DMS53 (cell line): ENCODE data around the gene ADAM22.
"Not testable (repeated sequence)": the region's sequence is repeated elsewhere in the genome, so short reads cannot be mapped to it uniquely, and the experiment has no call there.

Source experiments
- DNase-seq: peaks from one replicate; lab custom pipeline; 2025; lab: John Stamatoyannopoulos, UW

The ADAM22 gene

DNA sequence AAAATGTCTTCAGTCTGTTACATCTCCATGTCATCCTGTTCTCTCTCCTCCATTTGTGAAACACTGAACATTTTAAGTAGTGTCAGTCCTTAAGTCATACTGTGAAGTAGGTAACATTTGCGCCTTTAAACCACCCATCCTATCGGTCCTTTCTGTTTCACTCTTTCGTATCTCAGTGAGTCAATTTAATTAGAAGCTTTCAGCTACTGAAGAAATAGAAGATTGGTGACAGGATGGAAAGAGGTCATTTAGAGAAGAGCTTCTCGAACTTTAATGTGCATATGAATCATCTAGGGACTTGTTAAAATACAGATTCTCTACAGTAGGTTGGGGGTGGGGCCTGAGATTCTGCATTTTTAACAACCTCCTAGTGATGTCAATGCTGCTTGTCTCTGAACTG, 172.4 kb downstream of the ADAM22 start:
- DNase-seq = no peak

DNA sequence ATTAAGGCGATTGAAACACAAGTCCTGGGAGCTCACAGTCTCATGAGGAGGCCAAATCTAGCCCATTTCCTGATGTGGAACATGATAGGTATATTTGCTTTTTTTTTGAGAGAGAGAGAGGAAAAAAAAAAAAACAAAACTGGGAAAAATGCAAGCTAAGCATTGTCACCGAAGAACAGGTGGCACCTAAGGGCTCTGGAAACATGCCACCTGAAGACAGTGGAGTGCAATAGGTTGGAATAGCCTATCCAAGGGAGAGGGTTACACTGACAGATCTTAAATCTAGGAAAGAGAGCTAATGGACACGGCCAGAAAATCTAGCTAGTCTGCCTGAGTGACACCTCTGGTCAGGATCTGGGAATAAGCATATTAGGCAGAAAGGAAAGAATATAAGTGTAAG, 175.6 kb downstream of the ADAM22 start:
- peak; percentile 86 for DNase-seq

DNA sequence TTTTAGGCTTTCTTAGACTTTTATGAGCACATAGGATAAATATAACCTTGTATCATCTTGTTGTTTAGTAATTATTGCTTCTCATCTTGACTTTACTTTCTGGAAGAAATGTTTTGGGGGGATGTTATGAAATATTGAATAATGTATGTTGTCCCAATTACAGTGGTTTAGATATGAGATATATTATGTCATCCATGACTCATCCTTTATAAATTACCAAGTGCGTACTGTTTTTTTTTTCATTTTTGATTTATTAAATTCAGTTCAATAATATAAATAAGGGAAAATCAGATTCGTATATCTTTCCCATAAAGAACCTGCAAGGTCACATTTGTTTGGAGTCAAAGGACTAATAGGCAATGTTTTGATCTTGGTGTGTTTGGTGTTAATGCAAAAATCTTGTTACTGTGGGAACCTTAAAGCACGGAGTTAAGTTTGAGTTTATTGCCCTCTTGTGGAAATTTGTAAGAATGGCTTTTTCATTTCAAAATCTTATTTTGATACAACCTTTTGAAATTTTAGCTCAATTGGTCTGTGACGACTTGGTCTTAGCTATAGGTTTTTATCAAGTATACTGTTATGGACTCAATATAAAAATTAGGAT, 177.2 kb downstream of the ADAM22 start:
- DNase-seq = peak; percentile 78

DNA sequence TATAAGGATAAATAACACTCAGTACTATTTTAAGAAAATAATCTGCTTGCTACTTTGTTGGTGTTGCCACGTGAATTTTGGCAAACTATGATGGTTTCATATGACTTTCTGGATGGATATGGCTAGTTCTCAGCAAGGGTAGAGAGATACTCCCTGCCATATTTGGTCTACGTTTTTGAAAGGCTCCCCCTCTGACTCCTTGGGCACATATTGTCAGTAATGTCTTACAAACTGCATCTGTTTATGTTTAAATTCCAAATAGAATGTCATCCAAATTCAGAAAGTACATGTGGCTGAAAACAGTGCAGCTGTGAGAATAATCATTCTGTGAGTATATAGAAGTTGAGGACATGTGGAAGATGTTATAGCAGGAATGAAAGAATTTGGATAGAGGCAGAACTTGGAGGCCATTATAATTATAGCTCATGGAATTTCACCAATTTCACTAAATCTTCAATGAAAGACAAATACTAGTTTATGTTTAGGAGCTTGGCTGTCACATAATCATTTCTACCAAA, 178.0 kb downstream of the ADAM22 start:
- DNase-seq = no peak

DNA sequence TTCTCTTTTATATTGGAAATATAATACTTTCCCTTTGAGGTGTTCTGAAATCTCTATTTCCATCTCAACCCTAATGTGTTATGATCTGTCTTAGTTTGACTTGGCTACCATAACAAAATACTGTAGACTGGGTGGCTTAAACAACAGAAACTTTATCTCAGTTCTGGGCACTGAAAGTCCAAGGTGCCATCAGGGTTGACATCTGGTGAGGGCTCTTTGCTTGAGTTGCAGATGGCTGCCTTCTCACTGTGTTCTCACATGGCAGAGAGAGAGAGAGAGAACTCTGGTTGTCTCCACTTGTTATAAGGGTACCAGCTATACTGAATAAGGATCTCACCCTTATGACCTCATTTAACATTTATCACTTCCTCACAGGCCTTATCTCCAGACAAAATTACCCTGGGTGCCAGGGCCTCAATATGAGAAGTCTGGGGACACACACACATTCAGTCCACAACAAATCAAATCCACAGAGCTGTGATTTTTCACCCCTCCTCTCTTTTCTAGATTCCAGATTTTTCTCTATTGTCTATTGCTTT, 181.3 kb downstream of the ADAM22 start:
- no peak for DNase-seq

DNA sequence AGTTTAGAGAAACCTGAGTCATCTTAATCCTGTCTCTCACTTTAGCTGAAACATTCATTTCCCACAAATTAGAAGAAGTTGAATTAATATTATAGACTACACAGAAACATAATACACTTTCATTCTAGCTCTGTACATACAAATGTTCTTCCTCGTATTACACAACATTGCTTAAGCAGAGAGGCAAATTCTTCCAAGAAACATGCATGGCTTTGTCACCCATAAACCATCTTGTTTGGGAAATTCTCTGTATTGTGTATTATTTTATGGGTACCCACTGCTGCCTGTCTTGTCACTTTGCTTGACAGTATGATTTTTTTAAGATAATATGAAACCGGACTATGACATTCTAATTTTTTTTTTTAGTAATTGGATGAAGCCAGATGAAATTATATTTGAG, 181.8 kb downstream of the ADAM22 start:
- no peak for DNase-seq

DNA sequence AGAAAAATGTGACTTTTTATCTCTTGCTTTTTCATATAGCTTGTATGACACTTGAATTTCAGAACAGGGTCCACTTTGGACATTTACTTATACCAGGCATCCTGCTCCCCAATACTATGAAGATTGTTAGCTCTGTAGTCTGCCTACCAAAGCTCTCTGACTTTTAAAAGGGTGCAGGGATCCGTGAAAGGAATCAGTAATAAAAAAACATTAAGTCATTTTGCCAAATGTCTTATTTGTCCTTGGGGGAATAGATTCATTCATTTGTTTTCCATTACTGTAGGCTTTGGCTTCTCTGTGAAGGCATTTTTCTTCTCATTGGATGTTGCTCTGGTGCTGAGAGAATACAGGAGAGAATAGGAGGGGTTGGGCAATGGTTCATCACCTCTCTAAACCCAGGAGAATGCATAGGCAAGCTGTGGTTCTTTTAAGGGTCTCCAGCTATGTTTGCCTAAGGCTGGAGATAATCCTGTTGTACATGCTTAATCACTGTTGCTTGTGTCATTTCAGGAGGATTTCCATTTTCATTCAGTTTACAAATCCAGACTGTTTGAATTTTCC, 182.3 kb downstream of the ADAM22 start:
- DNase-seq = no peak

DNA sequence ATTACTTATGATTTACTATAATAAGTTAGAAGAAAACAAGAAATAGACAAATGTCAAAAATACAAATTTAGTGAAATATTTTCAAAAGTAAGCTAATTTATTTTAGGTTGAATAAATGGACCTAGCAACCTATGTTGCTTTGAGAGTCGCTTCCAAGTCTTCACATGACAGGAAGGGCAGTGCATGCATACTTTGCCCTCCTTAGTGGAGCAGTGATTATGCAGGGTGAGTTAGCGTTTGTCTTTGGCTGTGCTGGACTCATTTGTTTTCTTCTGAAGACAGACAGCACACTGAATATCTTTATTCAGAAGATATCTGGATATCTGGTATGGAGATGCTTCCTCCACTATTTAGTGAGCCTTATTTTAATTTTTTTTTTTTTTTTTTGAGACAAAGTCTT, 183.3 kb downstream of the ADAM22 start:
- DNase-seq = no peak

DNA sequence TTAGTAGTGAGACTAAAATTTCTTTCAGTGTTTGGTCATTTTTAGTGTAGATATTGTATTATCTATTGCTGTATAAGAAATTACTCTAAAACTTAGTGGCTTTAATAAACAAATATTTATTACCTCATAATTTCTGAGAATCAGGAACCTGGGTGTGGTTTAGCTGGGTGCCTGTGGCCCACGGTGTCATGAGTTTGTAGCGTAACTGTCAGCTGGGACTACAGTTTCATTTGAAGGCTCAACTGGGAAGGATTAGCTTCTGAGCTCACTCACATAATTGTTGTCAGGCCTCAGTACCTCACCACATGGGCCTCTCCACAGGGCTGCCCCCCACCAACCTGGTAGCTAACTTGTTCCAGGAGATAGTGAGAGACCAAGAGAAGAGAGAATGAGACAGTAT, 187.3 kb downstream of the ADAM22 start:
- no peak for DNase-seq

DNA sequence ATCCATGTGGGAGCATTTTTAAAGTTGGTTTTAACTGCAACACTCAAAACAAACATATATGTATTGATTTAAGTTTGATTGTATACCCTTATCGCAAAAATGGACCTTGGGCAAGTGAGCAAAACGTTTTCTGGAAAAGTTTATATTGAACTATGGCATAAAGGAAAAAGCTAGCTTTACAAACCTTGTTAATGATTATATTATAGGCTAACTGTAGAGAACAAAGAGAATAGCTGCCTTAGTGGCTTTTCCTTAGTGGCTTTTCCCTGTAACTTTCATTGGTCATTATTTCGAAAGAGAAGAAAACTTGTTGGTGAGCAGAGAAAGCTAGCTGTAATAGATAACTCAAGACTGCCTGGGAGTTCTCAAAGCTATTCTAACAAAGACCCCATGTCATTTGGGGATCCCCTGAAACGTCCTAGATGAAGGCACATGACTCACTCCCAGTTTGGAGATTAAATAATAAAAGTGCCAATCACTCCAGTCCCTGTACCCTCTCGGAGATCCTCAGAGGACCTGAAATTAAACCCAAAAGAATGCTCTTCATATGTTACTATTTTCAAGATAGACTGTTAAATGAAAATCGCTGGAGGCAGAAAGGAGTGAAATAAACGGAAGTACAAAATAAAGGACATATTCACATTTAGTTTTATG, 193.7 kb downstream of the ADAM22 start:
- DNase-seq = no peak

DNA sequence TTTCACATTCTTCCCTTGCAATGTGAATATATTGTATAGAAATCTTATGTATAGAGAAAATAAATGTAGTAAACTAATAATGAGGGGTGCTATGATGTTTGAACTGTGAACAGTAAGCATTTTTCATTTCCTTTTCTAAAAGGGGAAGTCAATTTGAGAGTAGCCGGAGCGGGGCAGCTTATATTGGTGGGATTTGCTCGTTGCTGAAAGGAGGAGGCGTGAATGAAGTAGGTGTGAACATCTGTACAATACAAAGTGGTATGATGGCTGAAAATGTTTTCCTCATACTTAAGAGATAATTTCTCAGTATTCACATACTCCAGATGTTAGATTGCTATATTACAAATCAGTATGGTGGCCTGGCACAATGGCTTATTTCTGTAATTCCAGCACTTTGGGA, 198.7 kb downstream of the ADAM22 start:
- no peak for DNase-seq

DNA sequence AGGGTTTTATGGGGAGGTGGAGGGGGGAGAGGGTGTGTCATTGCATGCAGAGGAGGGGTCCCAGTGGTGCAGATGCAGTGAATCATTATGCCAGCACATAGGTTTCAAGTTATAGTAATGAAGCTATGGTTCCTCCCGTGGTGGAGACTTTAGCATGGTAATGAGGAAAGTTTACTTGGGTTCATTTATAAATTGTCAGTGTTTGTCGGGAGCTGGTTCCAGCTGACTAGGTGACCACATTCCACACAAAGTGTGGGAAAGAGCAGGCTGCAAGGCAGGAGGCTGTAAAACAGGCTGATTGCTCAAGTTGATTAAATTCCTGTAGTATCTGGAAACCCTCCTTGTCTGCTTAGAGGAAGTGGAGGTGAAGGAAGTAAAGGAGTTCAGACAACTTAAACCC, 206.9 kb downstream of the ADAM22 start:
- DNase-seq = no peak

DNA sequence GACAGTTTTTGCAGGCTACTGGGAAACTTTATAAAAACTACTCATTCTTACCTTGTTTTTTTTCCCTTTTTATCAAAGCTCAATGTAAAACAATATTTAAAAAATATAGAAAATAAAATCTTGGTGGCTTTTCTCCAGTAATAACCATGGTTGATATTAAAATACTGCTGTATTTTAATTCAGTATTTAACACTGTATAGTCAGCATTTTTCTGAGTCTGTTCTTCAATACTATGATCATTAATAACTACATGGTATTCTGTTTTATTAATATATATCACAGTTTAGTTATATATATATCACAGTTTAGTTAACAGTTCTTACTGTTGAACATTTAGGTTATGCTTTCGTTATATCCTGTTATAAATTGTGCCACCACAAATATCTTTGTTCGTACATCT, 207.4 kb downstream of the ADAM22 start:
- no peak for DNase-seq

DNA sequence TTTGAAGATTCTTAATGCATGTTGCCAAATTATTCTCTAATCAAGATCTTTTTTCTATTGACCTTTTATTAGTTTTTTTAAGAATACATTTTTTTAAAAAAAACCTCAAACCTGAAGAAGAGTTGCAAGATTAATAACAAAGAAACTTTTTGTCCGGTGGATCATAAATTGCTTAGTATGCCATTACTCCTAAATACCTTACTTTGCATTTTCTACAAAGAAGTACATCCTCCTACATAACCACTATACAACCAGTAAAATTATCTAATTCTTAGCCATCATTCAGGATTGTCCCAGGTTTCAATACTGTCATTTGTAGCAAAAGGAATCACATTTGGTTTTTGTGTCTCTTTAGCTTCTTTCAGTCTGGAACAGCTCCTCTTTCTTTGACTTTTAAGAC, 207.9 kb downstream of the ADAM22 start:
- DNase-seq = no peak

DNA sequence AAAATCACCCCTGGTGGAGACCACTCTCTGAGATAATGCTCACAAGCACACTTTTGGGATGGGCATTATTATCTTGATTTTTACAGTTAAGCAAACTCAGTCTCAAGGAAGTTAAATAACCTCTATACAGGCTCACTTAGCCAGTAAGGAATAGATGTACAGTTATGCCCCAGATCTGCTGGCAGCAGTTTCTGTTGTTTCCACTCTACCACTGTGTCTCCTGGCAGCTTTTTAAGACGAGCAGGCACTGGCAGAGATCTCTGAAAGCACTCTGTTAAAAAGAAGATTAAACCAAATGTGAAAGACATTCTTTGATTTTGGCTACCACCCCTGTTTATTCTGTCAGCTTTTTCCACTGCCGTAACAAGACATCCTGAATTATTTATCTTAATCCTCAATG, 212.6 kb downstream of the ADAM22 start:
- DNase-seq = no peak

DNA sequence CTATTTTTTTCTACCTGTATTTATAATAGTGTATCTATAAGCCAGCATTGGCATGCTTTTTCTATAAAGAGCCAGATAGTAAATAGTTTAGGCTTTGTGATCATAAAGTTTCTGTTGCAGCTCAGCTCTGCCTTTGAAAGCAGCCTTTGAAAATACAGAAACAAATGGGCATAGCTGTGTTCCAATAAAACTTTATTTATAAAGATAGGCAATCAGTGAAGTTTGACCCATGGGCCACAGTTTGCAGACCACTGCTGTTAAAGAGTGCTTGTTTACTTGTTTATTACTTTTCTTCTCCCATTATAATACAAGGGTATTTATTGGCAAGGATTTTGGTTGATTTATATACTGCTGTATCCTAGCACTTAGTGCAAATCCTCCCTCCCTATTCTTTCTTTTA, 213.3 kb downstream of the ADAM22 start:
- no peak for DNase-seq

DNA sequence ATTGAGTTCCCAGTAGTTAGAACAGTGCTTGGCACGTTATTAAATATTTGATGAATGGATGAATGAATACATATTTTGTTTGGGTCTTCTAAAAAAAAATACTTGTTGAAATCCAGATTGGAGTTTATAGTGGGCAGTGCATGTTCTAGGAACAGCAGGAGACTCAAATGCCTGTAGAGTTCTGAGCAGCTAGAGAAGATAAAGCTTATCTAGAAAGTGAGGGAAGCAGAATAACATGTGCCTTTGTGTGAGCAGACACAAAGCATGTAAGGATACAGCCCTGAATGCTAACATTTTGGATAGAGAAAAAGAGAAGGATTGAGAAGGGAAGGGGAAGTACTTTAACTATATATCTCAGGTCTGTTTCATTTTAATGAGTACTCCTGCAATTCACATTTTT, 213.9 kb downstream of the ADAM22 start:
- no peak for DNase-seq

DNA sequence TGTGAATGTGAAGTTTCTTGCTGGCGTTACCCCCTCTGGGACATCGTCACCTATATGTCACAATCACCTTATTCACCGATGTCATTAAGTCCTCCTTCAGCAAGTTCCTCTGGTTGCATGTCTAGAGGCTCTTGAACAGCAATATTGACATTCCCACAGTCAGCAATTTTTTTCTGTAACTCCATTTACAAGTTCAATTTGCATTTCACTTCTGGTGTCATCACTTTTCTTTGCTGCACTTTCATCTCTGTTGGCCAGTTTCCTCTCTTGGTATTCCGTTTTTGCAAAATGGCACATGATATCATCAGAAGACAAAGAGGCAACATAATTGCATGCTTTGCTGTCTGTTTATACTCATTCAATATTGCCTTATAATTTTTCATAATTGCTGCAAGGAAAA, 216.0 kb downstream of the ADAM22 start:
- no peak for DNase-seq

DNA sequence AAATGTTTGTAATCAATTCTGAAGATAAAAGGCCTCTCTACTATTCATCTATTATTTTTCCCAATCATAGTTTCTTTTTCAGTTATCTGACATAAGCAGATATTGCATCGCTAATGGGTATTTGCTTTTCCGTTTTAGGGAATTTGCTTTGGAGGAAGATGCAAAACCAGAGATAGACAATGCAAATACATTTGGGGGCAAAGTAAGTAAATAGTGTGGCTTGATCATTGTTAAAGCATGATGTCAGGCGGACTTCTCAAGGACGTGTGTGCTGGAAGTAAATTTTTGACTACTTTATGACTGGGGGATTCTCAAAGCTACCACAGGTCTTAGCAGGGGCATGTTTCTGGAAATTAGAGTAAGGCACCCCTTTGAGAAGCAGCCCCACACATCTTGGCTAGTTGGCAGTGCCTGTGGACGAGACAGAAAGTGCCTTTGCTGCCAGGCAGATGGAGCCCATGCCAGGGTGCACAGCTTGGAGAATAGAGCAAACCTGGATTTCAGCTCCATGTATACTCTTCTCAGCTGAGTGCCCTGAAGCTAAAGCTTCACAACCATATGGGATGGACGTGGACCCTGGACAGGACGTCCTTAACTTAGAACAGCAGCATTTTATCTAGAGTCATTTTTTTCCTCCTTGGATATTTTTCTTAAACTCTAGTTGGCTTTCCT, 217.2 kb downstream of the ADAM22 start:
- no peak for DNase-seq

DNA sequence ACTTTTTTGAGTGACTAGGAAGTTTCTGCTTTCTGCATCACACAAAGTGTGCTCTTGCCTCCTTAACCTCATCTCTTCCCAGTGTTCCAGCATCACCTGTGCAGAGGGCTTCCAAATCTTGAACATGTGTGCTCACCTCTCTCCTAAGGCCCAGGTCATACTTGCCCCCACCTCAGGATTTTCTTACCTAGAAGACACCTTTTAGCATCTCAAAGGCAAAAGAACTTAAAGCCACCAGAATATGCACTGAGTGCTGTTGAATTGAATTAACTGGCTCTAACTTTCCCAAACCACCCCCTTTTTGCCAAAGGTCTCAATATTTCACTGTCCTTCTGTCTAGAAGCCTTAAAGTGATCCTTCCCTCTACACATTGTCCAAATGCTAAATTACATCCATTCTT, 219.3 kb downstream of the ADAM22 start:
- no peak for DNase-seq

DNA sequence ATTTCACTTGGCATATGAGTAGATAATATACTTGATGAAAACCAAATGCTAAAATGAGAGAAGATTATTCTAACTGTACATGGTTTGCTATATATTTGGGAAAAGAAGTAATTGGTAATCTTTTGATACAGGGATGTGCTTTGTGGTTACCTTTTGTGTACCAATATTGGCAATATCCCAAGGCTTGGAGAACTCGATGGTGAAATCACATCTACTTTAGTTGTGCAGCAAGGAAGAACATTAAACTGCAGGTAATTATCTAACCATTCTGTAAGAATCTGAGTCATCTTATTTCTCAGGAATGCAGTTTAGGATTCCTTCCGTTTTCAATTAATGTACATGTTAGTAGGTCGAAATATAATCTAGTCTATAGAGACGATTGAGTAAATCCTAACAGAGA, 221.7 kb downstream of the ADAM22 start:
- DNase-seq = no peak

DNA sequence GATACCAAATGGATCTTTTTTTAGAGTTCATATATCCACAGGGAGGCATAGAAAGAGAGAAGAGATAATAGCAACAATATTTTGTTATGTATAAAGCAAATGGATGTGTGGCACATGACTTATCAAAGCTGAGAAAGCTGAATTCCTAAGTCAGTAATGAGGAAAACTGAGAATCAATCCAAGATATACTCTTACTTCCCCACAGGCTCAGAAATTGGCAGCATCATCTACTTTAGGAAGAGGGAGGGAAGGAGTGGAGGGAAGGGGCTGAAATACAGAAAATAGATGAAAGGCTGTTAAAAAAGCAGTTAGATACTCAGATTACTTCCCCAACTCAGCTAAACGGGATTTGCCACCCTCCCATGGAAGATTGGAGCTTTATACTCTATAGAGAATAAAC, 222.3 kb downstream of the ADAM22 start:
- DNase-seq = no peak

DNA sequence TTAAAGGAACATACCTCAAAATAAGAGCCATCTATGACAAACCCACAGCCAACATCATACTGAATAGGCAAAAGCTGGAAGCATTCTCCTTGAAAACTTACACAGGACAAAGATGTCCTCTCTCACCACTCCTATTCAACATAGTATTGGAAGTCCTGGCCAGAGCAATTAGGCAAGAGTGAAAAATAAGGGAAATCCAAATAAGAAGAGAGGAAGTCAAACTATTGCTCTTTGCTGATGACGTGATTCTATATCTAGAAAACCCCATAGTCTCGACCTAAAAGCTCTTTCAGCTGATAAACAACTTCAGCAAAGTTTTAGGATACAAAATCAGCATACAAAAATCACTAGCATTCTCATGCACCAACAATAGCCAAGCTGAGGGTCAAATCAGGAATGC, 225.7 kb downstream of the ADAM22 start:
- DNase-seq = not testable (repeated sequence)
